ENCODE results near the gene SAAL1. TPM values are rescaled to one million over a fixed set of nuclear protein-coding genes. Genes with fewer than 3 reads are reported as not detected.

SAAL1 gene
- total RNA-seq, 3 donors from 2014 or later (not counting 1 experiment from before 2014, with no cell fraction given), result 27.8 to 32.7 (median 29.5) TPM

GRCh38 chr11:18064450-18065054 is 41.3 kb downstream of the SAAL1 start:
- Histone ChIP-seq H3K36me3 (ENCODE audit: control insufficient read depth, insufficient read depth, low read length) (no peaks in the 10 kb centered on the region), H3K4me1 (ENCODE audit: control insufficient read depth, insufficient read depth, low read length) (no peaks in the 10 kb centered on the region), H3K9me3 (ENCODE audit: control insufficient read depth, insufficient read depth, low read length) (no peaks in the 10 kb centered on the region), H3K4me3 (ENCODE audit: low read length) (no peak overlapping the region), H3K27me3 (ENCODE audit: control insufficient read depth, insufficient read depth, low read length) (no peaks in the 10 kb centered on the region), H3K27ac (ENCODE audit: low read length) (no peak overlapping the region)
- TF ChIP-seq CTCF (IDR thresholded peaks at IDR 0.05), result no peak
- whole genome bisulfite sequencing (ENCODE audit: insufficient coverage), result 98% methylated on average over 7 of the region's 7 CpGs
- Mint-ChIP-seq H3K9me3 (no peaks in the 10 kb centered on the region), H3K27ac (no peak overlapping the region), H3K4me1 (no peaks in the 10 kb centered on the region), H3K4me3 (no peak overlapping the region), H3K27me3 (ENCODE audit: low read depth in 2 of 2) (no peaks in the 10 kb centered on the region), H3K36me3 (no peaks in the 10 kb centered on the region)
- intact Hi-C loops (cut with micrococcal nuclease), result no loop called here
- DNase-seq, result no peak
- no peak for ATAC-seq

DNA sequence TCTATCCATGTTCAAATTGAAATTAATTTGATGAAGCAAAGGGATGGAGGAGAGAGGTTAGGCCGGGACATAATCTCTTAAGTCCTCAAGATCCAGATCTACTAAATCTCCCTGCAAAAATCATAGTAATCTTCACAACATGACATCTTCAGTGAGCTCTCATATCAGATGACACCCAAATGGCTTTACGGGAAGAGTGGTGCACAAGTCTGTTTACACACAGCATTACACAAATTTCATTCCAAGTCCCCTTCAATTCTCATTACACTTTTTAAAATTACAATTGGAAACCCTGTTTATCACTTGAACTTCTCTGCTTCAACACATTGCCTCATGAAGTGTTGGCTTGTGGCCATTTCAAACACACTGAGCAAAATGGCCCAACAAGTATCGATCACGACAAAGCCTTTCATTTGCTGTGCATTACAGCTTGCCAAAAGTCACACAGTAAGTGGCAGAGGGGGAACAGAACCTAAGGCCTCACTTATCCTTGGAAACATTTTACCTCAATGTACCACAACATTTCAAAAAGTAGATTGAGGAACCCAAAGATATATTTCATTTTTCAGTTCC is 41.9 kb downstream of the SAAL1 start:
- H3K27ac ChIP-seq (ENCODE audit: low read length), result no peak overlapping the region
- intact Hi-C loops (cut with micrococcal nuclease), result no loop called here
- H3K4me3 ChIP-seq (ENCODE audit: low read length), result no peak overlapping the region
- 97% methylated on average over 4 of the region's 4 CpGs for WGBS (ENCODE audit: insufficient coverage)
- no peaks in the 10 kb centered on the region for H3K36me3 ChIP-seq (ENCODE audit: control insufficient read depth, insufficient read depth, low read length)
- H3K27me3 ChIP-seq (ENCODE audit: control insufficient read depth, insufficient read depth, low read length), result no peaks in the 10 kb centered on the region
- no peaks in the 10 kb centered on the region for H3K9me3 Mint-ChIP-seq
- H3K36me3 Mint-ChIP-seq, result no peaks in the 10 kb centered on the region
- no peaks in the 10 kb centered on the region for H3K4me1 ChIP-seq (ENCODE audit: control insufficient read depth, insufficient read depth, low read length)
- no peak for TF ChIP-seq CTCF (IDR thresholded peaks at IDR 0.05)
- DNase-seq, result no peak
- H3K27me3 Mint-ChIP-seq (ENCODE audit: low read depth in 2 of 2), result no peaks in the 10 kb centered on the region
- no peak overlapping the region for H3K27ac Mint-ChIP-seq
- no peaks in the 10 kb centered on the region for H3K4me1 Mint-ChIP-seq
- no peak overlapping the region for H3K4me3 Mint-ChIP-seq
- H3K9me3 ChIP-seq (ENCODE audit: control insufficient read depth, insufficient read depth, low read length), result no peaks in the 10 kb centered on the region
- no peak for ATAC-seq

DNA sequence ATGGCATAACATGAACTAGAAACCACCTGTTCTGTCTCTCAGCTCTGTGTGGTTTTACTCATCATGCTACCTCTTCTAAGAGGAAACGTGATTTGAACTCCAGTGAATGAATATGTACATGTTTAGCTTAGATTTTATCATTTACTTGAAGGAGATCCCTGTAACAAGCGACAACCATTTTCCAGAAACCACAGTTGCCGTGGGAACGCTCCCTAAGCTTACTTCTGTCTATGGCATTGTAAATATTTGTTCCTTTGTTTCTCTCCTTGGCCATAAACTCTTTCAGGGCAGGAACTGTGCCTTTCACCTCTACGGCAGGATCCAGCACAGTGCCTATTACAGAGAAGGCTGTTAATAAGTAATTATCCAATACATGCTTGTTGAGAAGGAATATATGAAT is 42.8 kb downstream of the SAAL1 start:
- H3K4me1 Mint-ChIP-seq, result no peaks in the 10 kb centered on the region
- intact Hi-C loops (cut with micrococcal nuclease), result no loop called here
- H3K27ac ChIP-seq (ENCODE audit: low read length), result no peak overlapping the region
- no peak for TF ChIP-seq CTCF (IDR thresholded peaks at IDR 0.05)
- no peak overlapping the region for H3K27ac Mint-ChIP-seq
- no peaks in the 10 kb centered on the region for H3K4me1 ChIP-seq (ENCODE audit: control insufficient read depth, insufficient read depth, low read length)
- no peaks in the 10 kb centered on the region for H3K9me3 Mint-ChIP-seq
- no peaks in the 10 kb centered on the region for H3K36me3 Mint-ChIP-seq
- WGBS (ENCODE audit: insufficient coverage), result 79% methylated on average over 5 of the region's 5 CpGs
- no peaks in the 10 kb centered on the region for H3K27me3 Mint-ChIP-seq (ENCODE audit: low read depth in 2 of 2)
- H3K27me3 ChIP-seq (ENCODE audit: control insufficient read depth, insufficient read depth, low read length), result no peaks in the 10 kb centered on the region
- H3K9me3 ChIP-seq (ENCODE audit: control insufficient read depth, insufficient read depth, low read length), result no peaks in the 10 kb centered on the region
- H3K4me3 ChIP-seq (ENCODE audit: low read length), result no peak overlapping the region
- ATAC-seq (no peak), DNase-seq (no peak)
- H3K36me3 ChIP-seq (ENCODE audit: control insufficient read depth, insufficient read depth, low read length), result no peaks in the 10 kb centered on the region
- no peak overlapping the region for H3K4me3 Mint-ChIP-seq

- no peak for ATAC-seq
- intact Hi-C loops (cut with micrococcal nuclease), result no loop called here
- 90% methylated on average over 2 of the region's 2 CpGs for WGBS (ENCODE audit: insufficient coverage)
Observed at GRCh38 chr11:18061351-18061750, 44.5 kb downstream of the SAAL1 start.

More at GRCh38 chr11:18061351-18061750, 44.5 kb downstream of the SAAL1 start:
- no peaks in the 10 kb centered on the region for H3K4me1 ChIP-seq (ENCODE audit: control insufficient read depth, insufficient read depth, low read length)
- no peaks in the 10 kb centered on the region for H3K9me3 ChIP-seq (ENCODE audit: control insufficient read depth, insufficient read depth, low read length)
- no peak for TF ChIP-seq CTCF (IDR thresholded peaks at IDR 0.05)
- no peaks in the 10 kb centered on the region for H3K36me3 ChIP-seq (ENCODE audit: control insufficient read depth, insufficient read depth, low read length)
- no peaks in the 10 kb centered on the region for H3K36me3 Mint-ChIP-seq
- H3K27ac Mint-ChIP-seq, result no peak overlapping the region
- no peaks in the 10 kb centered on the region for H3K9me3 Mint-ChIP-seq
- H3K27me3 Mint-ChIP-seq (ENCODE audit: low read depth in 2 of 2), result no peaks in the 10 kb centered on the region
- no peak overlapping the region for H3K27ac ChIP-seq (ENCODE audit: low read length)
- H3K4me3 Mint-ChIP-seq, result no peak overlapping the region
- H3K4me3 ChIP-seq (ENCODE audit: low read length), result no peak overlapping the region
- DNase-seq, result no peak
- no peaks in the 10 kb centered on the region for H3K4me1 Mint-ChIP-seq
- no peaks in the 10 kb centered on the region for H3K27me3 ChIP-seq (ENCODE audit: control insufficient read depth, insufficient read depth, low read length)

All from natural killer cell (primary cell).